Limb (tissue), 2 donors: ENCODE results near the gene BCOR.

Source experiments
- DNase-seq, 2 donors: peaks; one replicate each; pipeline ENCODE4 v3.0.0-alpha.2; 2016; ENCODE audit errors: extremely low spot score in 2 of 2

The BCOR gene

DNA sequence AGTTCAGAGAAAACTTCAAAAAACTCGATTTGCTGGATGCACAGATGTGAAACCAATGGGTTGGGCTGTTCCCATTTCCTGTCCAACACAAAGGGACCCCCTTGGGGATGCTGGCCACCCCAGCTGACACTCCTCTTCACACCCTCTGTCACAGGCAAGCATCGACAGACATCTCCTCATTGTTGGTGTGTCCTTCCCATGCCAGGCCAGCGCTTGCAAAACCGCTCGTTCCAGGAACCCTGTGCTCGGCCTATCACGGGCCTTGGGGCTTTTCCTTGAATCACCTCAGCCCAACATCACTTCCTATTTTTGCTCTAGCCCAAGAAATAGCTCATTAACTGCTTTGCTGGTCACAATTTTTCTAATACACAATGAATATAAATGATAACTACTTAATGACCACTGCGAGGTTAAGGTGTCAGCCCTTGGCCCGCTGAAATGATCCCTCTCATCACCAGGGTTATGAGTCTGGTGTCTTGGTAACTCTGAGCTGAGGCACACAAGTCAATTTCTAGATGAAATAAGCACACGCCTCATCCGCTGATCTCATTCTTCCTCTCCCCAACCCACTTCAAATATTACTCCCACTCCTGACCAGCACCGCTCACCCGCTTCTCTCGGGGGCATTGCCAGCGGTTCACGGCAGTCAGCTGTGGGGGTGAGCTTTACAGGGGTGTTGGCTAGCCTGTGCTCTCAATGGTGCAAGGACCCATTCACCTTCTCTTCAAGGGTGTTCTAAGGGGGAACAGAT, 32.3 kb downstream of the BCOR start:
- no peak for DNase-seq

DNA sequence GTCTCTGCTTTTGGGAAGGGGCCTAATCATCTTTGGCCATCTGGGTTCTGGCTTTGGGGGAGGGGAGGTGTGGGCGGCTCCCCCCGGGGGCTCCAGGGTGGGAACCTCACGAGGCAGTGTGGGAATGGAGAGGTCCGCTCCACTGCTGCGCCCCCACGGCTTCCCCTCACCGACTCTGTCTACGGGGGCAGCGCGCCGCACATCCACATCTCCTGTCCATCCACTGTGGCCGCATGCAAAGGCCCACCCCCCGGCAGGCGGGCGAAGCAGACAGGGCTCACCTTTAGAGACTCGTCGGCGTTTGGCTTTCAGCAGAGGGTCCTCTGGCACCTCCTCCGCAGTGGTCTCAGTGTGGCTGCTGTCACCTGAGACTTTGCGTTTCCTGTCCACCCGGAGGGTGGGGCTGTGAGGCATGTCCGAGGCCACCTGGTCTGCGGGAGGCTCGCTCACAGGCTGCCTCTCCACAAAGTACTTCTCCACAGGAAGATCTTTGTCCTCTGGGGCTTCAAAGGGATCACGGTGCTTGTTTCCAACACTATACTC, 33.6 kb downstream of the BCOR start:
- no peak for DNase-seq

DNA sequence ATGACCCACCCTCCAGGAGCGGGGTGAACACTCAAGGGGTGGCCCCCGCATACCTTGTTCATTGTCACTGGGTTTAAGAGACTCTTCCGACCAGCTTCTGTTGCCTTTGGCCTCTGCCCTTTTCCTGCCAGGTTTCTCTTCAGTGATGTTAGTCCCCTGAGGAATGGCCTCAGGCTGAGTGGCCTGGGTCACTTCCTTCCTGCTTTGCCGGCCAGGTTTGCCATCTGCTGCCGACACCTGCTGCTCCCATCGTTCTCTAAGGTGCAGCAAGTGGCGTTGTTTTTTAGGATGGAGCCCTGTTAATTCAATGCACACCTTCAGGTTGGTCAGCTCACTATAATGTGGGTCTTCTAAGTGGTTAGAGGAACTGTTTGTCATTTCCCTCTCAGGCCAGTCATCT, 34.2 kb downstream of the BCOR start:
- DNase-seq, result no peak

DNA sequence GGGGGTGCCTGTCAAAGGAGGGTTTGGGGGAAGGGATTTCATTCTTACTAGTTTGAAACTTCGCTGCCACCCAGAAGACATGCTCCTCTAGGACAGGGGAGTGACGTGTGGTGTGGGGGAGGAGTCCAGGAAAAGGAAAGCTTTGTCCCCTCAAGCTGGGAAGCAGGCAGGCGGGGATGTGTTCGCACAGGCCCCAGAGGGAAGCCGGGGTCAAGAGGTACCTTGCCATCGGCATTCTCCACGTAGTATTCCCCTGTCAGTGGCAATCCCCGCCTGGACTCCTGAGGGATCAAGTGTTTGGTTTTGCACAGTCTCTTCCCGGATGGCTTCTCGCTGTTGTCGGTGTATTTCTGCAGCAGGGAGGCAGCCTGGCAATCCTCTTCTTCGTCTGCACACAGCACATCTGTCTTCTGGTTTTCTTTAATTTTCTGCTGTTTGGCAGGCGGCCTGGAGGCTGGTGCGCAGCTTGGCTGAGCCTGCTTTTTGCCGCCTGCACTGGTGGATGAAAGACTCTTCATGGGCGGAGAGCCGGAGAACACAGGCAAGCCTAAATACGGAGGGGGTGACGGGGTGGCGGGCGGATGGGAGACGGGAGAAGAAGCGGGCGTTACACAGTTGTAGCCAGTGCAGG, 35.1 kb downstream of the BCOR start:
- DNase-seq, result peak; percentile 42 to 52

DNA sequence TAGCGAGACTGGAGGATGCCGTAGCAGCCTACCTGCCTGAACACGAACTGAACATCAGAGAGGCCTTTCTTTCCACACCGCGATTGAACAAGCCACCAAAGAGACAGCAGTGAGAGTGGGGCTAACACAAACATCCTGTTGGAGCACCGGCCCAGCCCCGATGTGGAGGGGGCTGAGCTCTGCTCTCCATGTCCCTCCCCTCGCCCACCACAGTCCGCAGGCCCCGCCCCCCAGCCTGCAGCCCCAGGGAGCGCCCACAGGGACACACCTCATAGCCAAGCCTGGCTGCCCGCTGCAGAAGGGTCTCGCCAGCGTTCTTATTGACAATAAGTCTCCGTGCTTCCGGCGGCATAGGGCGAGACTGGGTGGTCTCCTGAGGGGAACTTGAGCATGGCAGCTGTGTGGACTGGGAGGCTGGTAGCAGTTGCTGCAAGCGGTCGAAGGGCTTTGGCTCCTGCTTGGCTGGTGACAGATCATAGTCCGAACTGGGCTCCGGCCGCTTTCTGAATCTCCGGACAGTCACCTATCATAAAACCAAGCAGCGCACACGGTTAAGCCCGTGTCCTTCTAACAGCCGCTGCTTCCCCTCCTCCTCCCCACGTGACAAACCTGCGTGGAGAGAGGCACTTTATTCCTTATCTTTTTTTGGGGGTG, 35.8 kb downstream of the BCOR start:
- DNase-seq, result no peak

DNA sequence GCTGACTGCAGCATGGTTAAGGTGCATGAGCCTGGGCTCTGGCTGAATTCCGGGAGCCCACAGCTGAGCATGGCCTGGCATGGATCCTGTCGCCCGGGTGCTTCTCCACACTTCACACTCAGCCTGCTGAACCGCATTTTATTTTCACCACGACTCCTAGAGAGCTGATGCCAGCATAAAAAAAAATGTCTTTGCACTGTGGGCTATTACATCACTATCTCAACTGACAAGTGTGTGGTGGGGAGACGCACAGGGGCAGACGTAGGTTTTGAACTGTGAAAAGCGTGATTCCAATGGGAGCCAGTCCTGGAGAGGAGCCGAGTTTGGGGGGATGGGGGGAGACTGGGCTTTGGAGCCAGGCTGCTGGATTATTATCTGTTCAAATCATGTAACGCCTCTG, 36.8 kb downstream of the BCOR start:
- DNase-seq, result no peak

DNA sequence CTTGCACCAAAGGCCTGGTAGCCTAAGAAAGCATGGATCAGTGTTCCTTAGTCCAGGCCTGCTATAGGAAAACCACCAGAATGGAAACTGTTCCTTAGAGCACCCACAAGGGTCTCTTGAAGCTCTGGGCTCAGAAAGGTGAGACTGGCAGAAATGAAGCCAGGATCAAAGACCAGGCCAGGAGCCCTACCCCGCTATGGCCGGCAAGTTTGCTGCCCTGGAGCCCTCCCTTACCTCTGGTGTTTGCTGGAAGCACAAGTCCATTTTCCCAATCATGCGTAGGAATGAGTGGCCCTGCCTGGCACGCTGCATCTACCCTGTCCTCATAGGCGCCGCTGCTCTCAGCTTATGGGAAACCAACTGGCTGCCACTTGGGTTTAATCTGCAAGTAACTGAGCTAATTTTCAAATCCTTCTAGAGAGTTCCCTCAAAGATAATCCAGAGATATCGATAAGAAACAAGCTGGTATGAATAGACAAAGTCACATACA, 37.4 kb downstream of the BCOR start:
- no peak for DNase-seq

DNA sequence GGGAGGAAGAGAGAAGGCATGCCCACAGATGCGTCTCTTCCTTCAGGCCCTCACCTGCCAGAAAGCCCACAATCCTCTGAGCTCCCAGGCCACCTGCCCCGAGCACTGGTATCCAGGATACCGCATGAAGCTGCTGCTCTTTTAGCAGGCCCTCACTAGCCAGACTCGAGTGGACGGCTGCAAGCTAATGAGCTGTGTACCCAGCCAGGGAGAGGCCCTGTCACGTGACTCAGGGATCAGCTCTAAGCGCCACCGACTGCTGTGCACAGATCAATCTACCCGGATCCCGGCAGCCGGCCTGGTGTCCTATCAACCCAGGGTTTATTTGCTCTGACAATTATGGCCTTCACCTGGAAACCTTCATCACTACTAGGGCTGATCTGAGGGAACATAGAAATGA, 39.0 kb downstream of the BCOR start:
- DNase-seq, result no peak

DNA sequence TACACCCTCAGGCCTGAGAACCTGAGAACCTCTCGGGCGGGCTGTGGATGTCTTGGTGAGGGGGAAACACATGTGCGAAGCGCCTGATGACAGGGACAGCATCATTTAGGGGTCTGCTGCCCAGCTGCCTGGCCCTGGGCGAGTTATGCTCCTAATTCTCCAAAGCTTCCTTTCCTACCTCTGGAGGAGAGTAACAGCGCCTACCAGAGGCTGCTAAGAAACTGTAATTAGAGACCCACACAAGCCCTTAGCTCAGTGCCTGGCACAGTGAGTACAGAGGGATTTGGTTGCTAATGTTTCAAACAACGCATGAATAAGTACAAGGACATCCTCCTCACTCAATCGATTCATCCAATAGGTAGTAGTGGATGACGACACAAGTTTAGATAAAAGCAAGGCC, 40.4 kb downstream of the BCOR start:
- DNase-seq, result no peak

DNA sequence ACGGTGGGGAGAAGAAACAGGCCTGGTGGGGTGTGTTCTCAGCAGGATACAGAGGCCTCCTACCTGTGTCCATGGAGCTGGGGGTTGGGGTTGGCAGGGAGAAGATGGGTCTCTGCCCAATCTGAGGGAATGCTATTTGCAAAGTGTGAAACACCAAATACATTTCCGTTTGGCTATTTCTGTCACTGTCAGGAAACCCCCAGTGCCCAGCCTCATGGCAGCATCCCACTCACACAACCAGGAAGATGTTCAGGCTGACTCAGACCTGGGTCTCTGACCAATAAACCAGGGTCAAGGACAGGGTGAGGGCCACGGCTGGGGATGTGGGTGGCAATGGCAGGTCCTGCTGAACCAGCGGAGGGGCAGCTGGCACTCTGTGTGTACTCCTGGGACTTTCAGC, 41.3 kb downstream of the BCOR start:
- DNase-seq, result no peak

DNA sequence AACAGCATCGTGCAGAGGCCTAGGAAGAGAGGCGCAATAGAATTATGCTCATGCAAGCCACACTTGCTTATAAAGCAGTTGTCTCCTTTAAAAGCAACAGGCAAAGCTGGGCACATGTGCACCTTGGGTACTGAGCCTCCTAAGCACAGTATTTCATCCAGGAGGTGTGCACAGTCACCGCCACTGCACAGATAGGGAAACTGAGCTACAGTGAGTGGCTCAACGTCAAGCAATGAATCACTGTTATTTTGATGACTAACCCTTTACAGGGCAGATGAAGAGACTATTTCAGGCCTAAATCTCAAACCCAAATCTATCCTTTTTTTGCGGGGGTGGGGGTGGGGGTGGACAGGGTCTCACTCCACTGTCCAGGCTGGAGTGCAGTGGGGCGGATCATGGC, 42.3 kb downstream of the BCOR start:
- no peak for DNase-seq

DNA sequence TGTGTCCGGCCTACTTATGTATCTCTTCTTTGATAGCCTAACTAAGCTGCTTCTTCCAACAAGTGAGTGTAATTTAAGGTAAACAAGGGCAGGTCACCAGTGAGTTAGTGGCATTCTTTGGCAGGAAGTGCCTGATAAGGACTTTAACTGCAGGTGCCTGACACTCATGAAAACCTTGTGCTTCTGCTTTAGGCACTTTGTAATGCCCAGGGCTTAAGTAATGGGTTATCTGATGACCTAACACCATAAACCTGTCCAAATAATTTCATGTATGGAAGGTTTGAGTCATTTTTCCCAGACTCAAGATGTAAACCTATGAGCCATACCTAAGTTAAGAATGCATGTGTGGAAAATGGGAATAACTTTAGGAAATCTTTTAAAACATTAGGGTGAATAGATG, 43.0 kb downstream of the BCOR start:
- no peak for DNase-seq

DNA sequence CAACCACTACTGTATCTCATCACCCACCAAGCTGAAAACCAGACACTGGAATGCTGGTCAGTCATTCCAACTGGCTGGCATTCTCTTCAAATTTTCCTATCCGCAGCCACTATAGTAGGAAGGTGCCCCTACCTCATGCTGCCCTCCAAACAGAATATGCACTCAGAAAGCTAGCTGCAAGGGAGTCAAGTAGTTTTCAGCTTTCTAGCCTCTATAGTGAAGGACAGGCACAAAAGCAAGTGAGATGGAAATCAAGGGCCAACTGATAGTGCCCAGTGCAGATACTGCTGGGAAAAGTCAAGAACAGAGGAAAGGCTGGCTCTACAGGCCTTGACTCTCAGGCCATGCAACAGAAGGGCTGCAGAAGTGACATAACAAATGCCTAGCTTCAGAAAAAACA, 47.2 kb downstream of the BCOR start:
- DNase-seq, result no peak

DNA sequence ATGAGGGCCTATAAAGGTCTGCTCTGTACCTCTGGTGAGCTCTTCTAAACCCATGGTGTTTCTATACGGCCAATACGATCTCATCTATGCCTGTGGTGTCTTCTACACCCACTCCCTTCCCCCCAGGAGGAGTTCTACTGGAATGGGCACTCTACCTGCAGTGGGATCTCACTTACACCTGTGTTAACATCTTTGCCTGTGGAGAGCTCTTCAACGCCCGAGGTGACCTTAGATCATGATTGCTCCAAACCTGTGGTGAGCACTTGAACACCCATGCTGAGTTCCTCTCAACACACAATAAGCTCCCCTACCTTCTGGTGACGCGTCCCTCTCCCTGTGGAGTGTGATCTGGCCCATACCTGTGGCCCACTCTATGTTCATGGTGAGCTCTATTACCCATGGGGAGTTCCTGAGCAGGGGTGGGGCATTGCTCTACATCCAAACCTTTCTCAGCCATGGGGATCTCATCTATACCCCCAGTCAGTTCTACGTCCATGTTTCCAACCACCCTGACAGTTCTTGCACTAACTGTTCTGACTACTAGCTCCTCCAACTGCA, 48.6 kb downstream of the BCOR start:
- DNase-seq, result no peak

DNA sequence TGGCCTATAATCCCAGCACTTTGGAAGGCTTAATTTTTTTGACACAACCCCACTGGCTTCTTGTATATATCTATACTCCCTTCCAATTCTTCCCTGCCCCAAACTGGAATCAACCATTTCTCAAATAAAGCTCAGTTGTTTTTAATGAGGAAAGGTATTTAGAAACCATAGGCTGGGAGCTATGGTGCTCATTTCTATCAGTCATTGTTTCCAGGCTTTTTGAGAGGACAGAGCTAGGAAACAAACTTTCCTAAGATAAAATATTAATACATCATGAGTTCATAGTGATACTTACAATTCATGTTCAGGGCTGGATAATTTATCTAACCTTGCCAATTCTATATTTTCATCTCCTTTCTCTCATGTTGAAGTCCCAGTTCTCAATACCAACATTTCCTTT, 50.3 kb downstream of the BCOR start:
- DNase-seq, result no peak

DNA sequence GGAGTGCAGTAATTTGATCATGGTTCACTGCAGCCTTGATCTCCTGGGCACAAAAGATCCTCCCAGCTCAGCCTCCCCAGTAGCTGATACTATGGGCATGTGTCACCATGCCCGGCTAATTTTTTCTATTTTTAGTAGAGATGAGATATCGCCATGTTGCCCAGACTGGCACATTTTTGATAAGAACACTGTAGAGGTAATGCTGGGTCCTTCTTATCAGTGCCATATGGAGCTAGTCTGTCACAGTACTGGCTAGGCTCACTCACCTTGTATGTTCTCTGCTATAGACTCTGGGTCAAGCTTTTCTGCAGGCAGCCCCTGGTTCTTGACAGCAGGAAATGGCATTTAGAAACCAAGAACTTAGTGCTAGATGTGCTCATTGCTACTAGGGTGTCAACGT, 53.9 kb downstream of the BCOR start:
- no peak for DNase-seq

DNA sequence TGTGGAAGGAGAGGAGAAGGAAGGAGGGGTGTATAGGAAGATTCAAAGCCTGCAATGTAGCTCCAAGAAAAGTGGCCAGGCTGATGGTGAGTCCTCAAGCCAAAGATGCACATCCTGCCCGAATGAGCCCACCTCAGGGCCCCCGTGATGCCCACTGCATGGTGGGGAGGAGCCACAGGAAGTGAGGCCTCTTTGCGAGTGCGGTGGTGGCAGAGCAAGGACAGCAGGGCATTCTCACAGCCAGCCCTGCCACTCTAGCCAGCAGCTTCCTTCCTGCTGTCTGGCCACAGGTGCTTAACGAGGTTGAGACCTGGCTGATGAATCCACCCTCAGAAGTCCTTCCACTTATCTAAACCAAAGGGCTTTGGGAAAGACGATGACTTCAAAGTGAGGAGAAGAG, 55.8 kb downstream of the BCOR start:
- DNase-seq, result no peak

DNA sequence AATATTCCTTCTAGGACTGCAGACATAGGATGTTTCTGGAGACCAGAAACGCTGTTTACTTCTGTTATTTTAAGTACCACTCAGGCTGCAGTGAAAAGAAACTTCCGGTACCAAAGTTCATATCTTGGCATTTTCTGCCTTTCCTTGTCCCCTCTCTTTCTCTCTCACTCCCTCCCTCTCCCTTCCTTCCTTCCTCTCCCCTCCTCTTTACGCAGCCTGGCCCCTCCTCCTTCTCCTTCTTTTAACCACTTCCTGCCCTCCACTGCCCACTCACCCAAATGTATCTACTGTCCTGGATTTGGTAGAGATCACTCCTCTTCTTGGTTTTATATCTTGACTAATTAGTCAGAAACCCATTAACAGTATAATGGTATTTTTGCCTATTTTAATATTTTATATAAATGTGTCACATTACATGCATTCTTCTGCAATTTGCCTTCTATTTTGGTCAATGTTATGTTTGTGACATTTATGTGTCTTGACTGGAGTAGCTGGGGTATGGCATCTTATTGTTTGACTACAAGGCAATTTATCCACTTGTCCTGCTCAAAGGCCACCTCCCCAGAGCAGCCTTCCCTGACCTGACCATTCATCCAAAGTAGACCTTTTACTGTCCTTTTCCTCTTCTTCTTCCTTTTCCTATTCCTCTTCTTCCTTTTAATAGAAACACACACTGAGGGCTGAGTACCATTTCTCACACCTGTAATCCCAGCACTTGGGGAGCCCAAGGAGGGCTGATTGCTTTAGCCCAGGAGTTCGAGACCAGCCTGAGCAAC, 56.9 kb downstream of the BCOR start:
- no peak for DNase-seq

DNA sequence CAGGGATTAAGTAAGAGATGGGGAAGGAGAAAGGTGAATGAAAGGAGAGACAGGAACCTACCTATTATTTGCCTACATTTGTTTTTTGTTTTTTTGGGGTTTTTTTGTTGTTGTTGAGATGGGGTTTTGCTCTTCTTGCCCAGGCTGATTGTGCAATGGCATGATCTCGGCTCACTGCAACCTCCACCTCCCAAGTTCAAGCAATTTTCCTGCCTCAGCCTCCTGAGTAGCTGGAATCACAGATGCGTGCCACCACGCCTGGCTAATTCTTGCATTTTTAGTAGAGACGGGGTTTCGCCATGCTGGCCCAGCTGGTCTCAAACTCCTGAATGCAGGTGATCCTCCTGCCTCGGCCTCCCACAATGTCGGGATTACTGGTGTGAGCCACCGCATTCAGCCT, 57.9 kb downstream of the BCOR start:
- DNase-seq, result no peak

DNA sequence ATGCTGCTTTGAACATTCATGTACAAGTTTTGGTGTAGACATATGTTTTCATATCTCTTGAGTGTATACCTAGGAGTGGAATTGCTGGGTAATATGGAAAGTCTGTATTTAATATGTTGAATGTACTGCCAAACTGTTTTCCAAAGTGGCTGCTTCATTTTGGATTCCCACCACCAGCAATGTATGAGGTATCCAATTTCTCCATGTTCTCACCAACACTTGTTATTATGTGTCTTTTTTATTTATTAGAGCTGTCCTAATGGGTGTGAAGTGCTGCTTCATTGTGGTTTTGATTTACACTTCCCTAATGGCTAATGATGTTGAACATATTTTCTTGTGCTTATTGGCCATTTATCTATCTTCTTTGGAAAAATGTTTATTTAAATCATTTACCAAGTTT, 60.4 kb downstream of the BCOR start:
- no peak for DNase-seq

DNA sequence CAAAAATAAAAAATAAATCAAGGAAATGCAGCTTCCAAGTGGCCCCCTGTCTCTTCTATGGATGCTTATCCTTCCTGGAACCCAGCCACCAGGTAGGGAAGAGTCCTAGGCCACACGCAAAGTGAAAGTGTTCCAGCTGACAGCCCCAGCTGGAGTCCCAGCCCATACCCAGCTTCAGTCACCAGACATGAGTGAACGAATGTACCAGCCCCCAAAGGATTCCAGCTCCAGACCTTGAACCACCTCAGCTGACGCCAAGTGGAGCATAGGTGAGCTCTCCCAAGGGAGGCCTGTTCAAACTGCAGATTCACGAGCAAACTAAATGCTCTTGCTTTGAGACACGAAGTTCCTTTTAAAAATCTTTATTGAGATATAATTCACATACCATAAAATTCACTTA, 62.0 kb downstream of the BCOR start:
- DNase-seq, result no peak
